Measurements from ENCODE around the gene N4BP2.
A peak's percentile ranks its signal among the peaks of the same experiment; 100 is the strongest.

Gene N4BP2

GRCh38 chr4:40182001-40182400, 125.4 kb downstream of the N4BP2 start:
- peak; percentile 73 for DNase-seq (ENCODE audit: low read depth)
- no peak for TF ChIP-seq CTCF (IDR thresholded peaks at IDR 0.05; ENCODE audit: insufficient read depth, low read depth, low read length, missing control alignments)
- H3K4me3 ChIP-seq (ENCODE audit: low read depth, low read length), result peak overlapping the region; percentile 50

GRCh38 chr4:40182954-40183353, 126.3 kb downstream of the N4BP2 start:
- TF ChIP-seq CTCF (IDR thresholded peaks at IDR 0.05; ENCODE audit: insufficient read depth, low read depth, low read length, missing control alignments), result no peak
- DNase-seq (ENCODE audit: low read depth), result no peak
- no peak overlapping the region for H3K4me3 ChIP-seq (ENCODE audit: low read depth, low read length)

GRCh38 chr4:40183615-40184411, 127.2 kb downstream of the N4BP2 start:
- H3K4me3 ChIP-seq (ENCODE audit: low read depth, low read length), result peak overlapping the region; percentile 23
- TF ChIP-seq CTCF (IDR thresholded peaks at IDR 0.05; ENCODE audit: insufficient read depth, low read depth, low read length, missing control alignments), result no peak
- peak; percentile 89 for DNase-seq (ENCODE audit: low read depth)

- DNase-seq (ENCODE audit: low read depth), result peak; percentile 94
- H3K4me3 ChIP-seq (ENCODE audit: low read depth, low read length), result peak overlapping the region; percentile 20
- no peak for TF ChIP-seq CTCF (IDR thresholded peaks at IDR 0.05; ENCODE audit: insufficient read depth, low read depth, low read length, missing control alignments)
Measured at GRCh38 chr4:40185830-40186664, 129.4 kb downstream of the N4BP2 start.

- DNase-seq (ENCODE audit: low read depth), result no peak
- TF ChIP-seq CTCF (IDR thresholded peaks at IDR 0.05; ENCODE audit: insufficient read depth, low read depth, low read length, missing control alignments), result no peak
- H3K4me3 ChIP-seq (ENCODE audit: low read depth, low read length), result peak overlapping the region; percentile 20
Measured at GRCh38 chr4:40186665-40187014, 130.0 kb downstream of the N4BP2 start.

GRCh38 chr4:40187386-40187906, 130.8 kb downstream of the N4BP2 start:
- no peak for TF ChIP-seq CTCF (IDR thresholded peaks at IDR 0.05; ENCODE audit: insufficient read depth, low read depth, low read length, missing control alignments)
- no peak overlapping the region for H3K4me3 ChIP-seq (ENCODE audit: low read depth, low read length)
- DNase-seq (ENCODE audit: low read depth), result peak; percentile 63
